HepG2 (cell line): ENCODE results near the gene MYH3. TPM values are rescaled to one million over a fixed set of nuclear protein-coding genes. Genes with fewer than 3 reads are reported as not detected.

Experiments
- ATAC-seq: fragments of 200-7000 bp; cut with Tn5 transposase; 3 replicates; pipeline ENCODE4 v1.9.1; 2020; ENCODE audit warnings: mild to moderate bottlenecking, moderate library complexity
- BruUV-seq: library from RNA; stranded (reverse); fragments of 400-500 nt; replicated peaks from 2 replicates; lab custom pipeline; 2021; lab: Mats Ljungman, UMichigan
- CTCF ChIA-PET: fragments of 300-600 bp; formaldehyde crosslinking; extraction: SDS; loops from one replicate; lab custom pipeline; 2021; ENCODE audit warnings: low total read pairs, inconsistent platforms, low intra/inter-chr PET ratio; lab: Yijun Ruan, JAX
- POLR2A ChIA-PET: fragments of 350-600 bp; sonication (Branson Sonifier 250); formaldehyde crosslinking; loops from one replicate; lab custom pipeline; 2020; ENCODE audit warnings: antibody characterized with exemption, inconsistent platforms; lab: Yijun Ruan, JAX
- DNase-seq: peaks from one replicate; pipeline ENCODE4 v3.0.0-alpha.2; 2015; ENCODE audit warnings: low spot score
- FAIRE-seq: peaks from 3 replicates; lab custom pipeline; 2011; peaks lifted over from hg19 to GRCh38; lab: Jason Lieb, UNC
- H2AFZ ChIP-seq: one replicate; pipeline ENCODE4 v1.6.1; 2011; ENCODE audit warnings: low read length, inconsistent platforms
- H3K27ac ChIP-seq: fragments of 300-600 bp; 3 replicates; pipeline ENCODE4 v1.8.0; 2011; ENCODE audit warnings: mixed run types, mild to moderate bottlenecking, mixed read lengths, low read length, inconsistent platforms; ENCODE audit not compliant: insufficient read depth; ENCODE audit errors: extremely low read length
- H3K27me3 ChIP-seq, 2 experiments: fragments of 200-600 bp in 1 of 2; 2 replicates in 1 of 2; 3 replicates in 1 of 2; pipeline versions ENCODE4 v1.6.0 to v1.8.0; 2011; ENCODE audit warnings: low read length in 2 of 2, mild to moderate bottlenecking in 2 of 2, moderate library complexity in 2 of 2, inconsistent platforms in 1 of 2; ENCODE audit not compliant: insufficient read depth in 2 of 2, control insufficient read depth in 1 of 2
- H3K36me3 ChIP-seq, 2 experiments: fragments of 200-600 bp in 1 of 2; replicated peaks in 1 of 2; 2 replicates in 1 of 2; 3 replicates in 1 of 2; pipeline versions ENCODE4 v1.5.1 to v1.8.0; 2011; ENCODE audit warnings: low read length in 2 of 2, inconsistent platforms in 1 of 2; ENCODE audit not compliant: insufficient read depth in 2 of 2, control insufficient read depth in 1 of 2
- H3K4me1 ChIP-seq: 2 replicates; pipeline ENCODE4 v1.5.1; 2012; ENCODE audit warnings: low read length, inconsistent platforms; ENCODE audit not compliant: insufficient read depth
- H3K4me2 ChIP-seq: 2 replicates; pipeline ENCODE4 v1.6.0; 2011; ENCODE audit warnings: low read depth, low read length, inconsistent platforms
- H3K4me3 ChIP-seq, 3 experiments: fragments of 200-600 bp in 1 of 3; sonication (generic), shearing (Covaris generic) in 1 of 3; replicated peaks in 1 of 3; 2 replicates each; pipeline ENCODE4 v1.5.1; 2011 to 2016; ENCODE audit warnings: low read length in 3 of 3, inconsistent platforms in 2 of 3, low read depth in 2 of 3, mild to moderate bottlenecking in 2 of 3, control low read depth in 1 of 3, mixed read lengths in 1 of 3; ENCODE audit not compliant: insufficient read depth in 1 of 3
- H3K79me2 ChIP-seq: one replicate; pipeline ENCODE4 v1.6.1; 2011; ENCODE audit warnings: low read length, inconsistent platforms; ENCODE audit not compliant: insufficient read depth
- H3K9ac ChIP-seq: 2 replicates; pipeline ENCODE4 v1.6.0; 2011; ENCODE audit warnings: mild to moderate bottlenecking, low read depth, low read length, inconsistent platforms; ENCODE audit not compliant: insufficient read depth
- H3K9me3 ChIP-seq: 2 replicates; pipeline ENCODE4 v1.5.1; 2012; ENCODE audit warnings: mild to moderate bottlenecking, low read length
- H4K20me1 ChIP-seq: 2 replicates; pipeline ENCODE4 v1.6.0; 2011; ENCODE audit warnings: inconsistent platforms, mild to moderate bottlenecking, low read length, moderate library complexity; ENCODE audit not compliant: insufficient read depth
- ATM ChIP-seq: fragments of 450-650 bp; IDR thresholded peaks from 2 replicates; pipeline ENCODE4 v1.7.1; 2017; ENCODE audit warnings: mild to moderate bottlenecking, borderline replicate concordance
- GATAD1 ChIP-seq: IDR thresholded peaks from 2 replicates; pipeline ENCODE4 v1.6.1; 2016; ENCODE audit warnings: missing genetic modification reagents, missing compliant biosample characterization
- LCORL ChIP-seq, 2 experiments: fragments of 450-650 bp in 1 of 2; sonication (generic) in 1 of 2; formaldehyde crosslinking in 1 of 2; IDR thresholded peaks; 2 replicates each; pipeline versions ENCODE4 v1.5.0 to v1.6.1; 2017 to 2020; ENCODE audit warnings: antibody characterized with exemption in 1 of 2, missing genetic modification reagents in 1 of 2
- MYNN ChIP-seq: sonication (generic); formaldehyde crosslinking; IDR thresholded peaks from 2 replicates; pipeline ENCODE4 v1.4.0; 2020; ENCODE audit warnings: mild to moderate bottlenecking, low read depth, missing genetic modification reagents
- NCOA2 ChIP-seq: sonication (generic); formaldehyde crosslinking; IDR thresholded peaks from 2 replicates; pipeline ENCODE4 v1.8.0; 2022; ENCODE audit warnings: inconsistent platforms
- NR2F1 ChIP-seq, 2 experiments: fragments of 450-650 bp in 1 of 2; formaldehyde crosslinking in 1 of 2; IDR thresholded peaks; 2 replicates each; pipeline versions ENCODE4 v1.5.0 to v1.6.1; 2016 to 2020; ENCODE audit warnings: mild to moderate bottlenecking in 1 of 2, missing compliant biosample characterization in 1 of 2, missing genetic modification reagents in 1 of 2, moderate library complexity in 1 of 2
- POLR2AphosphoS2 ChIP-seq: IDR thresholded peaks from 2 replicates; pipeline ENCODE4 v1.6.1; 2011; ENCODE audit warnings: low read depth, low read length, improper control_type of control experiment
- SYNCRIP ChIP-seq: fragments of 200-400 bp; formaldehyde crosslinking; IDR thresholded peaks from 2 replicates; pipeline ENCODE4 v1.6.1; 2018; ENCODE audit warnings: mild to moderate bottlenecking, low read depth, low read length; ENCODE audit not compliant: insufficient read depth
- TFDP2 ChIP-seq: sonication (generic); formaldehyde crosslinking; IDR thresholded peaks from 2 replicates; pipeline ENCODE4 v1.4.0; 2020; ENCODE audit warnings: missing genetic modification reagents
- THAP11 ChIP-seq: IDR thresholded peaks from 2 replicates; pipeline ENCODE4 v1.6.1; 2016; ENCODE audit warnings: missing biosample characterization, missing genetic modification reagents
- ZNF18 ChIP-seq: sonication (generic); formaldehyde crosslinking; IDR thresholded peaks from 2 replicates; pipeline ENCODE4 v1.8.0; 2022; ENCODE audit warnings: mild to moderate bottlenecking, missing genetic modification reagents; ENCODE audit not compliant: insufficient replicate concordance
- ZNF616 ChIP-seq: sonication (generic); formaldehyde crosslinking; IDR thresholded peaks from 2 replicates; pipeline ENCODE4 v1.5.0; 2020; ENCODE audit warnings: low read depth, mild to moderate bottlenecking, missing genetic modification reagents
- ZNF776 ChIP-seq: sonication (generic); formaldehyde crosslinking; IDR thresholded peaks from 2 replicates; pipeline ENCODE4 v1.4.0; 2020; ENCODE audit warnings: mild to moderate bottlenecking, missing genetic modification reagents
- ZNF780A ChIP-seq: sonication (generic); formaldehyde crosslinking; IDR thresholded peaks from 2 replicates; pipeline ENCODE4 v1.8.0; 2022; ENCODE audit warnings: mild to moderate bottlenecking, missing genetic modification reagents, moderate library complexity
- ZSCAN12 ChIP-seq: sonication (generic); formaldehyde crosslinking; IDR thresholded peaks from 2 replicates; pipeline ENCODE4 v1.9.0; 2021; ENCODE audit warnings: mild to moderate bottlenecking, missing genetic modification reagents
- WGBS: methylation state at CpG from one replicate; pipeline ENCODE4 v1.1.6; 2017; ENCODE audit warnings: low lambda C conversion rate; 5-methylcytosine and 5-hydroxymethylcytosine counted together
- in situ Hi-C: cut with HindIII; loops from 2 replicates; pipeline ENCODE4 v1.10.0; 2017; ENCODE audit warnings: low pct_unique_long_range_greater_than_20kb; ENCODE audit not compliant: extremely low pct_ligation_motif_present
- intact Hi-C: fragments of 100-400 bp; cut with micrococcal nuclease; formaldehyde crosslinking; loops from one replicate; pipeline ENCODE4 v1.10.0; 2022; ENCODE audit not compliant: unreplicated experiment
- polyA plus RNA-seq, 8 experiments: library from polyadenylated mRNA; depleted of rRNA in 3 of 8; stranded (reverse) in 7 of 8; unstranded in 1 of 8; fragments of >200 nt; fragmentation: Illumina TruSeq in 4 of 8; extraction: Trizol in 4 of 8; gene quantifications; 2 replicates each; pipeline versions ENCODE4 v1.2.1 to v1.2.3, GENCODE V29; 2011 to 2016; ENCODE audit warnings: low read depth in 4 of 8, missing spikeins in 1 of 8, mixed read lengths in 1 of 8; ENCODE audit not compliant: insufficient read depth in 1 of 8
- total RNA-seq, 5 experiments: library from RNA; depleted of rRNA; stranded (reverse); fragments of >200 nt; fragmentation: Illumina TruSeq; extraction: Trizol; gene quantifications; 2 replicates each; pipeline ENCODE4 v1.2.3, GENCODE V29; 2016; ENCODE audit warnings: low read depth in 1 of 5

MYH3 gene
- total and polyA plus RNA-seq, 2 of the 13 experiments (the other 11 are each of a cell fraction or from before 2014, with no cell fraction given), result 2.5 to 4.5 TPM

GRCh38 chr17:10612957-10613744 is 44.0 kb downstream of the MYH3 start:
- H3K4me1 ChIP-seq, result no peaks in the 10 kb centered on the region
- 28% methylated on average over 6 of the region's 6 CpGs for WGBS
- no peak overlapping the region for H3K9ac ChIP-seq
- ATAC-seq, result no peak
- no peaks in the 10 kb centered on the region for H3K9me3 ChIP-seq
- no peak overlapping the region for H2AFZ ChIP-seq
- H3K4me3 ChIP-seq, result no peak overlapping the region
- intact Hi-C loops (loop anchor here (10.0 kb wide), 1 partner anchor 648 kb away; no protein-coding TSS in a partner anchor), in situ Hi-C loops (loop anchor here (10.0 kb wide), 1 partner anchor 648 kb away; no protein-coding TSS in a partner anchor)
- no peak overlapping the region for H3K27ac ChIP-seq
- H4K20me1 ChIP-seq, result no peaks in the 10 kb centered on the region
- CTCF ChIA-PET, result interaction anchor here (4.6 kb wide), 1 partner anchor 285 kb away, joined by 53 read pairs; no protein-coding TSS in a partner anchor
- H3K79me2 ChIP-seq, result no peaks in the 10 kb centered on the region
- FAIRE-seq, result no peak
- H3K4me2 ChIP-seq, result no peak overlapping the region
- no peak for DNase-seq
- POLR2A ChIA-PET, result no interaction called here
- H3K36me3 ChIP-seq, result no peaks in the 10 kb centered on the region
- H3K27me3 ChIP-seq, result no peaks in the 10 kb centered on the region; a peak in 1 of 5 replicates
- no TSS peak for BruUV-seq
- TF ChIP-seq LCORL (IDR thresholded peaks at IDR 0.05), result peak; percentile 59; the same call in 1 of the 2 replicates
- no peak for TF ChIP-seq LCORL (CRISPR knock-in tag; IDR thresholded peaks at IDR 0.05)
- TF ChIP-seq GATAD1 (CRISPR knock-in tag), result no peak

- ChIA-PET CTCF (no interaction called here), POLR2A (no interaction called here)
- intact Hi-C loops, result loop anchor here (10.0 kb wide), 1 partner anchor 646 kb away; no protein-coding TSS in a partner anchor
- Histone ChIP-seq H4K20me1 (no peaks in the 10 kb centered on the region), H3K36me3 (no peaks in the 10 kb centered on the region), H3K4me2 (no peak overlapping the region), H3K27me3 (no peaks in the 10 kb centered on the region; a peak in 1 of 5 replicates), H3K79me2 (no peaks in the 10 kb centered on the region), H3K27ac (no peak overlapping the region), H2AFZ (no peak overlapping the region), H3K4me3 (no peak overlapping the region), H3K9ac (no peak overlapping the region), H3K9me3 (no peaks in the 10 kb centered on the region), H3K4me1 (no peaks in the 10 kb centered on the region)
- FAIRE-seq (no peak), ATAC-seq (no peak), DNase-seq (no peak)
- in situ Hi-C loops, result loop anchor here (10.0 kb wide), 1 partner anchor 646 kb away; no protein-coding TSS in a partner anchor
- 21% methylated on average over 8 of the region's 8 CpGs for WGBS
- no TSS peak for BruUV-seq
- TF ChIP-seq THAP11 (CRISPR knock-in tag) (no peak), ZNF780A (CRISPR knock-in tag) (no peak), ZSCAN12 (CRISPR knock-in tag) (no peak), ZNF776 (CRISPR knock-in tag) (no peak), NR2F1 (CRISPR knock-in tag; IDR thresholded peaks at IDR 0.05) (no peak), NCOA2 (CRISPR knock-in tag) (no peak), TFDP2 (CRISPR knock-in tag) (no peak), POLR2AphosphoS2 (no peak), ATM (no peak), SYNCRIP (no peak), MYNN (CRISPR knock-in tag) (no peak), ZNF616 (CRISPR knock-in tag) (no peak), ZNF18 (CRISPR knock-in tag) (no peak)
Observed at GRCh38 chr17:10610884-10611283, 46.2 kb downstream of the MYH3 start.
